Uterus (tissue), 2 donors: ENCODE results near the gene OSBP.

Experiments
- POLR2A ChIP-seq, 2 donors: fragments of 450-650 bp; IDR thresholded peaks; one replicate each; pipeline ENCODE4 v1.6.1; 2016; ENCODE audit warnings: antibody characterized with exemption in 2 of 2, mild to moderate bottlenecking in 1 of 2, moderate library complexity in 1 of 2
- TF ChIP-seq, protein P1 (sequence below), 4 experiments: fragments of 200-600 bp in 2 of 4; fragments of 450-650 bp in 2 of 4; sonication (generic) in 2 of 4; IDR thresholded peaks; one replicate each; pipeline ENCODE4 v1.5.1; 2016 to 2019; ENCODE audit warnings: antibody characterized with exemption in 4 of 4, mild to moderate bottlenecking in 2 of 4, moderate library complexity in 1 of 4

DNA sequence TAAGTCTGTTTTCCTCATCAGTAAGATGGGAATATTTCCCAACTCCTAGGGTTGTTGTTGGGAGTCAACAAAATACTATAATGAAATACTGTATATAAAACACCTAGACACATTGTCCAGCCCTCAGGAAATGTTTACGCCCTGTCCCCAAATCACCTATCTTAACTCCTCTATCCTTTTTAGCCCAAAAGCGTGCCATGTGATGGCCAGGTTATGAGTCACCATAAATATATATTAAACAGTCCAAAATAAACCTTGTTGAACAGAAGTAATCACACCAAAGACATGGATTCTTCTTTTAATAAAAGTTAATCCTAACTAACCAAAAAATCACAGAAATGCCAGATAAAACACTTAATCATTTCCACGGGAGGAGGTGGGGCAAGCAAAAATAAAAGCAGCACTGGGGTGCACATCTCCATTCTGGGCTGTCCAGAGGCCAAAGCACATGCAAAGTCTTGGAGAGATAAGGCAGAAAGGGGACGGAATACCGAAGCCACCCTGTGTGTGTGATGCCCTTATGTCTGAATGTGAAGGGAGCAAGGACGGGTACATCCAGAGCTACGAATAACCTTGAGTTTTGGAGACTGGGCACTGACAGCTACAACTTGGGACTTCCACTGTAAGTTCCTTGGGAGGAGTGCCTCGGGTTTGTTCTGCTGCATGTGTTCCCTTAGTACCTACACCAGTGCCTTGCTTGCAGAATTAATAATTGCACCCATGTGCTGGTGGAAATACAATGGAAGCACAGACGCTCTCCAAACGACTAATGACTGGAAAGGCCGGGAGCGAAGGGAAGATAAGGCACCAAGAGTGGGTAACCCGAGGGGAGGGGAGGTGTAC, 1.1 kb downstream of the OSBP start:
- TF ChIP-seq, protein P1, sequence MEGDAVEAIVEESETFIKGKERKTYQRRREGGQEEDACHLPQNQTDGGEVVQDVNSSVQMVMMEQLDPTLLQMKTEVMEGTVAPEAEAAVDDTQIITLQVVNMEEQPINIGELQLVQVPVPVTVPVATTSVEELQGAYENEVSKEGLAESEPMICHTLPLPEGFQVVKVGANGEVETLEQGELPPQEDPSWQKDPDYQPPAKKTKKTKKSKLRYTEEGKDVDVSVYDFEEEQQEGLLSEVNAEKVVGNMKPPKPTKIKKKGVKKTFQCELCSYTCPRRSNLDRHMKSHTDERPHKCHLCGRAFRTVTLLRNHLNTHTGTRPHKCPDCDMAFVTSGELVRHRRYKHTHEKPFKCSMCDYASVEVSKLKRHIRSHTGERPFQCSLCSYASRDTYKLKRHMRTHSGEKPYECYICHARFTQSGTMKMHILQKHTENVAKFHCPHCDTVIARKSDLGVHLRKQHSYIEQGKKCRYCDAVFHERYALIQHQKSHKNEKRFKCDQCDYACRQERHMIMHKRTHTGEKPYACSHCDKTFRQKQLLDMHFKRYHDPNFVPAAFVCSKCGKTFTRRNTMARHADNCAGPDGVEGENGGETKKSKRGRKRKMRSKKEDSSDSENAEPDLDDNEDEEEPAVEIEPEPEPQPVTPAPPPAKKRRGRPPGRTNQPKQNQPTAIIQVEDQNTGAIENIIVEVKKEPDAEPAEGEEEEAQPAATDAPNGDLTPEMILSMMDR (IDR thresholded peaks at IDR 0.05) = no peak
- TF ChIP-seq POLR2A (IDR thresholded peaks at IDR 0.05) = no peak
